ENCODE results near the gene GOLGA6L10.

Gene GOLGA6L10

GRCh38 chr15:82298520-82298919, 50.8 kb downstream of the GOLGA6L10 start:
- DNase-seq (ENCODE audit: low spot score) = no peak

GRCh38 chr15:82298032-82298431, 51.2 kb downstream of the GOLGA6L10 start:
- DNase-seq (ENCODE audit: low spot score) = no peak

GRCh38 chr15:82297546-82297945, 51.7 kb downstream of the GOLGA6L10 start:
- DNase-seq (ENCODE audit: low spot score) = no peak

- no peak for DNase-seq (ENCODE audit: low spot score)
These were observed 55.1 kb downstream of the GOLGA6L10 start for GRCh38 chr15:82294061-82294690.

- DNase-seq (ENCODE audit: low spot score) = no peak
These were observed 57.0 kb downstream of the GOLGA6L10 start for GRCh38 chr15:82292271-82292670.
